ENCODE data around the gene MAPKAP1.

GRCh38 chr9:125603478-125604021 is 103.5 kb downstream of the MAPKAP1 start:
- TF ChIP-seq POLR2A (IDR thresholded peaks at IDR 0.05) = no peak
- TF ChIP-seq CTCF (IDR thresholded peaks at IDR 0.05) = no peak
